Measurements from ENCODE around the gene SPATA25.
"Not testable (repeated sequence)": the region's sequence is repeated elsewhere in the genome, so short reads cannot be mapped to it uniquely, and the experiment has no call there.

The SPATA25 gene

DNA sequence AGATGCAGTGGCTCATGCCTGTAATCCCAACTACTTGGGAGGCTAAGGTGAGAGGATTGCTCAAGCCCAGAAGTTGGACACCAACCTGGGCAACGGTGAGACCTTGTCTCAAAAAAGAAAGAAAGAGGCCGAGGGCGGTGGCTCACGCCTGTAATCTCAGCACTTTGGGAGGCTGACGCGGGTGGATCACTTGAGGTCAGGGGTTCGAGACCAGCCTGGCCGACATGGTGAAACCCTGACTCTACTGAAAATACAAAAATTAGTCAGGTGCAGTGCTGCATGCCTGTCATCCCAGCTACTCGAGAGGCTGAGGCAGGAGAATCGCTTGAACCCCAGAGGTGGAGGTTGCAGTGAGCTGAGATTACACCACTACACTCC, 13.3 kb downstream of the SPATA25 start:
- DNase-seq; intact Hi-C loops (cut with DNase I): not testable (repeated sequence)

DNA sequence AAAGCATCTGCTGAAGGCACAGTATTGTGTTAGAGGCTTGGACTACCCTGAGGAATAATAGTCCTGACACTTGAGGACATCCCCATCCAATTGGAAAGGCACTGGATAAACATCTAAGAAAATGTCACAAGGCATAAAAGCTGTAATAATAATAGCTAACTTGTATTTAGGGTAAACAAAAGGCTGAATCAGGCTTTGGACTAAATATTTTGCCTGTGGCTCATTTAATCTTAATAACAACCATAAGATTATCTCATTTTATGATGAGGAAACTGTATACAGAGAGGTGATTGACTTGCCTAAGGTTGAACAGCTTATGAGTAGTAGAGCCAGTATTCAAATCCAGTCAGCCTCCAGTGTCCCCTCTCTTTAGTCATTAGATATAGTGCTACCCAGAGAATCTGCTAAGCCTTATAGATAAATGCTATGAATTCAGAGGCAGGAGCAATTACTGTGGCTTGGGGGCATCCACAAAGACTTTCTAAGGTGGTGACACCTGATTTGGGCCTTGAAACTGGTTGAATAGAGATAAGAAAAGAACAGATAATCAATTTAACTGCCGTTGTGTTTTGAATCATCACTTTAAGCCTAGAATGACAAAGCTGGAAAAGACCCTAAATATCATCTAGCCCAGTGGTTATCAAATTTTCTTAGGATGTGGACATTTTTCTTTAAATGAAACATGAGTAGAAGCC, 13.9 kb downstream of the SPATA25 start:
- no peak for DNase-seq
- intact Hi-C loops (cut with DNase I): no loop called here

DNA sequence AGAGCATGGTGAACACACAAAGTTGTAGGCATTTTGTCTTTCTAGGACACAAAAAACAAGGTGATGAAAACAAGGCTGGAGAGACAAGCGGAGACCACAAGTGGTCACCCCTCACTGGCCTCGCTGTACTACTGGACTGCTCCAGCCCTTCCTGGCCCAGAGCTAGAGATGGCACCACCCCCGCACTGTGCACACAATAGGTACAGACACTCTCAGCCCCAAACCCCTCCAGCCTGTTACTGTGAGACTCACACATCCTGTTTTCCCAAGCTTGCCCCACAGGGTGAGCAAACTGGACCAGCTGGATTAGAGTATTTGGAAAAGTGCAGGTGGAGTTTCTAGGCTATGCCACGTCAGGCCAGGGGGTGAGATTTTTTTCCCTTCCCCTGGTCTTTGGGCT, 14.8 kb downstream of the SPATA25 start:
- intact Hi-C loops (cut with DNase I): no loop called here
- no peak for DNase-seq

DNA sequence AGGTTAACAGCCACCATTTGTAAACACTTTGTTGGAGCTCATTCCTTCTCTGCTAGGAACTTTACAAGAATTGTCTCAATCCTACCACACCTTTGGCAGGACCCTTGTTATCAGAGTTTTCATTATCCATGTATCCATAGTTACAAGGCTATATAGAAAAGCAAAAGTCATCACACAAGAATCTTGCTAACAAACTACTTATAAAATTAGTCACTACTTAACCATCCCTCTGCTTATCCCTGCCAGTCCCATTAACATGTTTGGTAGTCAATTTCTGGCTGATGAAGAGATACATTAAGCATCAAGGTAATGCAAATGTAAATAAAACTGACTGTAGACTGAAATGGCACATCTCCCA, 19.6 kb downstream of the SPATA25 start:
- intact Hi-C loops (cut with DNase I): no loop called here
- no peak for DNase-seq

DNA sequence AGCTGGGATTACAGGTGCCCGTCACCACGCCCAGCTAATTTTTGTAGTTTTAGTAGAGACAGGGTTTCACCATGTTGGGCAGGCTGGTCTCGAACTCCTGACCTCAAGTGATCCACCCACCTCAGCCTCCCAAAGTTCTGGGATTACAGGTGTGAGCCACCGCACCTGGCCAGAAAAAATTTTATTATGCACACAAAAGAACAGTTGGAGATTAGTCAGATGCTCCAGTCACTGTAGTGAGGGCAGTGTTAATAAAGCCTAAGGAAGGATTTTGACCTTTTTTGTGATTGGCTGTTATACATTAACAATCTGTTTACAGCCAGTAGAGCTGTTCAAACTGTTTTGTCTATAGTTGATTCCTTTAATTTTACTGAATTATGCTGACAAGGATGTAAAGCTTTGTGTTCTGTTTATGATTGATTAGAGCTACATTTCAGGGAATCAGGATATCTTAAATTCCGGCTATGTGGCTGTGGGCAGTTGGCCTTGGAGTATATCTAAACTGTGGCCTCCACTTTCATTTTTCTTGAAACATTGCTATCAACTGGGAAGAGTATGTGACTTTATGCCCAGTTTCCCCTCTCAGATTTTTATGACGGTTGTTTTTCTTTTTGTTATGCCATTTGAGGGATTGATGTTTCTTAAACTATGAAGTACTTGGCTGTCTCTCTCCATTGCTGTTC, 20.1 kb downstream of the SPATA25 start:
- no peak for DNase-seq
- intact Hi-C loops (cut with DNase I): no loop called here

DNA sequence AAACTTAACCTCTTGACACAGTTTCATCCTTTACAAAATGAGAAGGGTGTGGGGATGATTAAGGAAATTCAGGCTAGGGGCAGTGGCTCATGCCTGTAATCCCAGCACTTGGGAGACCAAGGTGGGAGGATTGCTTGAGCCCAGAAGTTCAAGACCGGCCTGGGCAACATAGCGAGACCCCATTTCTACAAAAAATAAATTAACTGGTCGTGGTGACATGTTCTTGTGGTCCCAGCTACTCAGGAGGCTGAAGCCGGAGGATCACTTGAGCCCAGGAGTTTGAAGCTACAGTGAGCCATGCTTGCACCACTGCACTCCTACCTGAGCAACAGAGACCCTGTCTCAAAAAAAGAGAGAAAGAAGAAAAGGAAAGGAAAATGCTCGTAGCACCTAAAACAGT, 21.0 kb downstream of the SPATA25 start:
- intact Hi-C loops (cut with DNase I): no loop called here
- no peak for DNase-seq

DNA sequence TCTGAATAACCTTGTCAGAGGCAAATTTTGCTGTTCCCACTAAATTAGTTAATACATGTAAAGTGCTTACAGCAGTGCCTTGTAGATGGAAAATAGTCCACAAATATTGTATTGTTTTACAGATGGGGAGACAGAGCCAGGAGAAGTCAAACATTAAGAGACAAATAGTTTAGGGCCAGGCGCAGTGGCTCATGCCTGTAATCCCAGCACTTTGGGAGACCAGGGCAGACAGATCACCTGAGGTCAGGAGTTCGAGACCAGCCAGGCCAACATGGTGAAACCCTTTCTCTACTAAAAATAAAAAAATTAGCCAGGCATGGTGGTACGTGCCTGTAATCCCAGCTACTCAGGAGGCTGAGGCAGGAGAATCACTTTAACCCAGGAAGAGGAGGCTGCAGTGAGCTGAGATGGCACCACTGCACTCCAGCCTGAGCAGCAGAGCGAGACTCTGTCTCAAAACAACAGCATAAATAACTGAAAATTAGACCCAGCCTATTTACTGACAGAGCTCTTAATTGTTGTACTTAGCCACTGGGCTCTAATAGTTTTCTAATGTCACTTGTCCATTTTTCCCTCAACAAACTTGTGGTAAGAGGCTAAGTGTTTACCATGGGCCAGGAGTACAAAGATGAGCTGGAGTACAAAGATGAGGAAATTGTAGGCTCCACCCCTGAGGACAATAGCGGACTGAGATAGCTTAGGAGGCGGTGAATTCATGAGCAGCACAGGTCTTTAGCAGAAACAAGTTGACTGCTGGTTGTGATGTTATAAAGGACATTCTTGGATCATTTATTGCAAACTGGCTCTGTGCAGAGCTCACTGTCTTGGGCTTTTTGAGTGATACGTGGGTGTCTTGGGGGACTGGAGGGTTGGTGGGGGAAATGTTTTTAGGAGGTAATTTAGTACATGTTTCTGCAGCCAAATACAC, 23.6 kb downstream of the SPATA25 start:
- intact Hi-C loops (cut with DNase I): no loop called here

DNA sequence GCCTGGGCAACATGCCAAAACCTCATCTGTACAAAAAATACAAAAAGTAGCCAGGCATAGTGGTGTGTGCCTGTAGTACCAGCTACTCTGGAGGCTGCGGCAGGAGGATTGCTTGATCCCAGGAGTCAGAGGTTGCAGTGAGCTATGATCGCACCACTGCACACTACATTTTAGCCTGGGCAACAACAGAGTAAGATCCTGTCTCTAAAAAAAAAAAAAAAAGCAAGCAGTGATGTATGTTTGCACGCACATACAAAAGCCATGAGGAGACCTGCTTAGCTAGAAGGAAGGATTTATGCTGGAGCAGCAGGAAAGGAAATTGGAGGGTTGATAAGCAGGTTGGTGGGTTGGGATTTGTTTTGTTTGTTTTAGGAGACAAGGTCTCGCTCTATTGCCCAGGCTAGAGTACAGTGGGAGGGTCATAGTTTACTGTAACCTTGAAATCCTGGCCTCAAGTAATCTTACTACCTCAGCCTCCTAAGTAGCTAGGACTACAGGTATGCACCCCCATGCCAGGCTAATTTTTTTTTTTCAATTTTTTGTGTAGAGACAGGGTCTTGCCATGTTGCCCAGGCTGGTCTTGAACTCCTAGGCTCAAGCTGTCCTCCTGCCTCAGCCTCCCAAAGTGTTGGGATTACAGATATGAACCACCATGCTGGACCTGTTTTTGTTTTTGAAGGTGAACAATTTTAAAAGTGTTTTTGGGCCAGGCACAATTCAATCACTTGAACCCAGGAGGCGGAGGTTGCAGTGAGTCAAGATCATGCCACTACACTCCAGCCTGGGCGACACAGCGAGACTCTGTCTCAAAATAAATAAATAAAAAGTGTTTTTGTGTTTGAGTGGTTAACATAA, 26.0 kb downstream of the SPATA25 start:
- DNase-seq: peak in 1 of 10 donors; percentile 69
- intact Hi-C loops (cut with DNase I): no loop called here

More for the DNA sequence above, 23.6 kb downstream of the SPATA25 start:
- DNase-seq: no peak

DNA sequence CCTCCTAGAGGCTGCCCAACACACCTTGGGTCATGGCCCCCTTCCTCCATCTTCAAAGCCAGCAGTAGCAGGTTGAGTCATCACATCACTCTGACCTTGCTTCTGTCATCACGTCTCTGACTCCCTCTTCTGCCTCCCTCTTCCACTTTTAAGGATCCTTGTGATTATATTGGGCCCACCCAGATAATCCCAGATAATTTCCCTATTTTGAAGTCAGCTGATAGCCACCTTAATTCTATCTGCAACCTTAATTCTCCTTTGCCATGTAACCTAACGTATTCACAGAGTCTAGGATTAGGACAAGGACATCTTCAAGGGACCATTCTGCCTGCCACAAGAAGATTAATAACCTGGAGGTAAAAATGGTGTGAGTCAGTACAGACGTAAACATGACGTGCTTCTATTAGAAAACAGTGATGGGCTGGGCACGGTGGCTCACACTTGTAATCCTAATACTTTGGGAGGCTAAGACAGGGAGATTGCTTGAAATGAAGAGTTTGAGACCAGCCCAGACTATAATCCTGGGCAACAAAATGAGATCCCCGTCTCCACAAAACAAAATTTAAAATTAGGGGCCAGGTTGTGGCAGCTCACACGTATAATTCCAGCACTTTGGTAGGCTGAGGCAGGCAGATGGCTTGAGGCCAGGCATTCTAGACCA, 26.7 kb downstream of the SPATA25 start:
- DNase-seq: no peak

DNA sequence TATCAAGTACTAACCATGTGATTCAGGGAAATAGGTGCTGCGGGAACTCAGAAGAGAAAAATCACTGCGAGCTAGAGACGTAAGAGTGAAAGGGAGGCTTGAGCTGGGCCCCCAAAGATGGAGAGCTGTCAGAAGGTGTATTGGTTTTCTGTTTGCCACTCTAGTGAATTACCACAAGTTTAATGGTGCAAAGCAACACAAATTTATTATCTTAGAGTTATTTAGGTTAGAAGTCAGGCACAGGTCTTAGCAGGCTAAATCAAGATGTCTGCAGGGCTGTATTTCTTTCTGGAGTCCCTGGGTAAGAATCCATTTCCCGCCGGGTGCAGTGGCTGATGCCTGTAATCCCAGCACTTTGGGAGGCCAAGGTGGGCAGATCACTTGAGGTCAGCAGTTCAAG, 27.5 kb downstream of the SPATA25 start:
- DNase-seq: no peak
- intact Hi-C loops (cut with DNase I): no loop called here

More for the DNA sequence above, 26.7 kb downstream of the SPATA25 start:
- intact Hi-C loops (cut with DNase I): no loop called here

DNA sequence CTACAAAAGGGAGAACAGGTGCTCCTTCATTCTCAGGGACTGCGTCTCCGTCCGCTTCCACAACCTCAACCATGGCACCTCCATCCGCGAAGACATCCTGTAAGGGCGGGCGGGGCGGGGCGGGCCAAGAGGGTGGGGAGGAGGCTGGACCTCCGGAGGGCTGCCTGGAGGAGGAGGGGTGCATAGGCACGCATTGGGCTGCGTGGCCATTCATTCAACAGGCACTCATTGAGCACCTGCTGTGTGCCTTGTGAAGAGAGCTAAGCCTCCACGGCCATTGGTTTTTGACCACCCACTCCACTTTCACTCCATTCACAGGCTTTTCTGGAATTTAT, 29.6 kb downstream of the SPATA25 start:
- DNase-seq: no peak

DNA sequence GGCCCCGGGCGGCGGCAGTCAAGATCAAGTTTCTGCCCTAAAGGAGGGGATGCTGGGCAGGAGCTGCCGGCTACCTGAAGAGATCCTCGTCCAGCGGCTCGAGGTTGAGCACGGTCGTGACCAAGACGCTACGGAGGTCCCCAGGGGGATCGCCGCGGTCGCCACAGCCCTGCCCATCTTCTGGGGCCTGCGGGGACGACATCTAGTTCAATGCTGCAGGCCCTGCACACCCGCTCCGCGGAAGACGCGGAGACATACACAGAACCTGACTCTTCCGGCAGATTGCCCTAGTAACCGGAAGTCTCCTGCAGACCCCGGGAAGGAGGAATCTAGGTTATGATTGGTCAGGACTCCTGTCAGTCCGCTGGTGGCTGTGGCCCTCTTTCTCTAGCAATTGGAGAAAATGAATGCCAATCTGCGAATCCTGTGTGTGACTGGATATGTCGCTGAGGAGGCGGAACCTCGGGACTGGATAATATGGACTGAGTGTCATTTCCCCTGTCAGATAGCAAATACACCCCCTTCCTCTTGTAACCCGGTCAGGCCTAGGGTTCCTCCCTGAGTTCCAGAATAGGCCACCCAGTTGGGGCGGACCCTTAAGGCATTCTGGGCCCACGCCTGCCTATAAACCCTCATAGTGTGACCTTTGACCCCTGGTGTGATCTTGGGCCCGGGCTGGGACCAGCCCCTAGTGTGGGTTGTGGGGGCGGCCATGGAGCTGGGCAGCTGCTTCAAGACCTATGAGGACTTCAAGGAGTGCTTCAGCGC, 30.1 kb downstream of the SPATA25 start, which contains the start of the genes ACOT8 and ZSWIM3:
TSS of gene ACOT8 (minus strand) at position 279 of the 768 bp plus-strand sequence. CDS start at position 202, 77 bp downstream.
TSS of gene ZSWIM3 (plus strand) at position 501 of the 768 bp plus-strand sequence. CDS start at position 713, 212 bp downstream.
- intact Hi-C loops (cut with DNase I): loop anchor here (1.0 kb wide), 1 partner anchor 24 kb away; the partner anchor contains the start of gene ZSWIM1
- DNase-seq: peak; percentile 84 to 99 (median 94)

More for the DNA sequence above, 29.6 kb downstream of the SPATA25 start:
- intact Hi-C loops (cut with DNase I): loop anchor here (1.0 kb wide), 1 partner anchor 23 kb away; the partner anchor contains the start of gene ZSWIM1

DNA sequence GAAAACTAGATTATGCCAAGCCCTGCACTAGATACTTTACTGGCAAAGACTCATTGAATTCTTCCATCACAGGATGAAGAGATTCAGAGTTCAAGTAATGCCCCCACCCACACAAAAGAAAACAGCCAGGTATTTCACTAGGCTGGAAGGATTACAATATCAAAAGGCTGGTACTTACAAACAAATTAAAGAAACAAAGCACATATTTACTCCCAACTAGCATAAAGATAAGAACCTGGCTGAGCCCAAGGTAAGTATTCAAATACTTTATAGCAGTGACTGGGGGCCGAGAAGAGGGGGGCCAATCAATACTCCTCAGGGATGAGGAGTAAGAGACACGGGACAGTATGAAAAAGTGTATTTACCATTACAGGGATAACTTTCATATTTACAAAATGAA, 33.9 kb downstream of the SPATA25 start:
- no peak for DNase-seq
- intact Hi-C loops (cut with DNase I): no loop called here

DNA sequence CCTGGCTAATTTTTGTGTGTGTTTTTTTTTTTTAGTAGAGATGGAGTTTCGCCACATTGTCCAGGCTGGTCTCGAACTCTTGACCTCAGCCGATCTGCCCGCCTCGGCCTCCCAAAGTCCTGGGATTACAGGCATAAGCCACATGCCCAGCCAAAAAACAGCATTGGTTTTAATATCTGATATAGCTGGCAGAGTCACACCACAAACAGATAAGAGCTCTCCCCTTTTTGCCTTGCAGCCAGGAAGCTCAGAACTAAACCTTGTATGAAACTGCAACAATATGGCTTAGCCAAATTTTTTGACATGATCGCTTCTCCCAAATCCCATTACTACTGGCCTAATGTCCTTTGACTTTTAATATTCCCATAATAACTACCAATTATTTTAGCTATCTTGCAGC, 35.1 kb downstream of the SPATA25 start:
- DNase-seq: no peak
- intact Hi-C loops (cut with DNase I): no loop called here

DNA sequence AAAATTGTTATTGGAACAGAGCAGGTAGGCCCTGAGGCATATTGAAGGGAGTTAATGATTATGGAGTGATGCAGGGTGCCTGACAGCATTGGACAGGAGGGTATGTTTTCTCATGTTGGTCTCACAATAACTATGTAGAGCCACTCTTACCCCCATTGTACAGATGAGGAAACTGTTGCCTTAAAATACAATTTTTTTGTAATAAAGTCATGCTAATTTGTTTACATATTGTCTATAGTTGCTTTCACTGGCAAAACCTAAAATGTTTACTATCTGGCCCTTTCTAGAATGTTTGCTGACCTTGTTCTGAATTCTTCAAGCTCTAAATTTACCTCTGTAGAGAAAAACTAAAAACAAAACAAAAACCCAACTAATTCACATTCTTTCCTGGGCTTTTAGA, 35.9 kb downstream of the SPATA25 start:
- intact Hi-C loops (cut with DNase I): no loop called here
- no peak for DNase-seq

DNA sequence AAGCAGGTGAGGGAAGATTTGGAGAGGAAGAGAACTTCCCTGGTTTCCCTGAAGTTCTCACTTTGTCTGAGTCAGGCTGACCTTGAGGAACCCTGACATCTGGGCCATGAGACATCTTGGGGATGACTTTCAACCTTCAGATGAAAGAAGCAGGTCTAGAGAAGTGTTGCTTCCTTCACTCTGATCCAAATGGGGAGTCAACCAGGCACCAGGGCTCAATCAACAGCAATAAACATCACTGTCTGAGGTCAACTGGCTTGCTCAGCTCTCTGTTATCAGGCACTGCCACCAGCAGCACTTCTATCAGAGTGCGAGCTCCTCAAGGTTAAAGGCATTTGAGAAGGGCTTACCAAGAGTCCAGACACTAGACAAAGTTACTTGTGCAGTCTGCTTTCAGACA, 36.5 kb downstream of the SPATA25 start:
- intact Hi-C loops (cut with DNase I): no loop called here
- DNase-seq: no peak

DNA sequence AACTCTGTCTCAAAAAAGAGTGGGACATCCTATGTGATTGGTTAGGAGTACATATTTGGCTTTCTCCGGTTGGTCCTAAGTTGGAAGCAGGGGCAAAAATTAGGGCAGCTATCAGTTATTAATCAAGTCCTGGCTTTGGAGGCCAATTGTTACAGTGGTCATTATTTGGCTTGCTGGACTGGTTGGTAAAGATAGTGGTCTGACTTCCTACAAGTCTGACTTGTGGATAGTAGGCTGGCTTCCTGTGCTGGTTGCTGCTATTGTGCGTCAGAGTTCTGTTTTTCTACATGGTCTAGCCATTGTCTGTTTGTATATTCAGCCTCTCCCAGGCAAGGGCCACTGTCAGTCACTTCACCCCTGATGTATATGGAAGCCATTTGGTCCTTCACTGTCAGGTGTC, 37.2 kb downstream of the SPATA25 start:
- intact Hi-C loops (cut with DNase I): no loop called here
- no peak for DNase-seq

DNA sequence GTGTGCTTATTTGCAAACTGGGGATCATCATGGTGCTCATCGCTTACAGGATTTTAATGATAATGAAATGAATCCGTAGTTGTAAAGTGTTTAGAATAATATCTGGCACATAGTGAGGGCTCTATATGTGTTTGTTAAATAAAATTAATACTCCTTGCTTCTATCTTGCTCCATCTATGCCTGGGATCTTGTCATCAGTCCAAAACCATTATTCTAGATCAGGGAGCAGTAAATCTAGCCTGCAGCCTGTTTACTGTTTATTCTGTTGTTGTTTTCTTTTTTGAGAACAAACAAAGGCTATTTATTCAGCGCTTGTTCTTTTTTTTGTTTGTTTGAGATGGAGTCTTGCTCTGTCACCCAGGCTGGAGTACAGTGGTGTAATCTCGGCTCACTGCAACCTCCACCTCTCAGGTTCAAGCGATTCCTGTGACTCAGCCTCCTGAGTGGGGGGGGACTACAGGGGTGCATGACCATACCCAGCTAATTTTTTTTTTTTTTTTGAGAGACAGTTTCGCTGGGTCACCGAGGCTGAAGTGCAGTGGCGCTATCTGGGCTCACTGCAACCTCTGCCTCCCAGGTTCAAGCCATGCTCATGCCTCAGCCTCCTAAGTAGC, 38.3 kb downstream of the SPATA25 start:
- peak in 1 of 10 donors; percentile 30 for DNase-seq
- intact Hi-C loops (cut with DNase I): no loop called here
